Tongue (tissue), 2 donors: ENCODE measurements around the gene LLGL2. TPM values are rescaled to one million over a fixed set of nuclear protein-coding genes. Genes with fewer than 3 reads are reported as not detected.
"Not testable (repeated sequence)": the region's sequence is repeated elsewhere in the genome, so short reads cannot be mapped to it uniquely, and the experiment has no call there.

Experiments used
- DNase-seq: peaks from one replicate; pipeline ENCODE4 v3.0.0-alpha.2; 2015
- total RNA-seq: library from RNA; depleted of rRNA; stranded (reverse); fragments of >200 nt; gene quantifications from one replicate; pipeline ENCODE4 v1.2.3, GENCODE V29; 2014

The LLGL2 gene
- total RNA-seq, 1 donor from 2014 or later: 19.9 TPM

- no peak for DNase-seq
Observed at GRCh38 chr17:75507733-75508719, 17.5 kb upstream of the LLGL2 start.

- no peak for DNase-seq
Observed at GRCh38 chr17:75508931-75509361, 16.6 kb upstream of the LLGL2 start.

GRCh38 chr17:75509528-75510258 lies 15.8 kb upstream of the LLGL2 start:
- no peak for DNase-seq

- DNase-seq: no peak
Observed at GRCh38 chr17:75511270-75511609, 14.3 kb upstream of the LLGL2 start.

GRCh38 chr17:75511610-75512575 lies 13.6 kb upstream of the LLGL2 start:
- no peak for DNase-seq

GRCh38 chr17:75512926-75513640 lies 12.4 kb upstream of the LLGL2 start:
- no peak for DNase-seq

- DNase-seq: no peak
Observed at GRCh38 chr17:75513641-75514000, 11.9 kb upstream of the LLGL2 start.

- DNase-seq: no peak
Observed at GRCh38 chr17:75514299-75514918, 11.1 kb upstream of the LLGL2 start.

GRCh38 chr17:75514919-75515495 lies 10.5 kb upstream of the LLGL2 start:
- DNase-seq: peak; percentile 62

GRCh38 chr17:75515496-75516254 lies 9.8 kb upstream of the LLGL2 start, which contains the start of gene CASKIN2:
TSS of gene CASKIN2 (minus strand) at chr17:75515537. CDS start at chr17:75513804, 1,733 bp downstream.
- DNase-seq: peak; percentile 98

GRCh38 chr17:75516255-75516618 lies 9.3 kb upstream of the LLGL2 start, which contains the start of gene TSEN54:
TSS of gene TSEN54 (plus strand) at chr17:75516528. CDS start at chr17:75516561, 33 bp downstream.
- peak; percentile 97 for DNase-seq

GRCh38 chr17:75516619-75517296 lies 8.7 kb upstream of the LLGL2 start:
- DNase-seq: peak; percentile 59

- DNase-seq: no peak
Observed at GRCh38 chr17:75517297-75517865, 8.1 kb upstream of the LLGL2 start.

- DNase-seq: no peak
Observed at GRCh38 chr17:75518201-75518600, 7.3 kb upstream of the LLGL2 start.

- DNase-seq: no peak
Observed at GRCh38 chr17:75518983-75519537, 6.4 kb upstream of the LLGL2 start.

- not testable (repeated sequence) for DNase-seq
Observed at GRCh38 chr17:75520413-75520812, 5.1 kb upstream of the LLGL2 start.

- DNase-seq: no peak
Observed at GRCh38 chr17:75521290-75521689, 4.2 kb upstream of the LLGL2 start.
